Uterus (tissue), 2 donors: ENCODE results near the gene NECAB2.

Experiments used
- POLR2A ChIP-seq, 2 donors: fragments of 450-650 bp; IDR thresholded peaks; one replicate each; pipeline ENCODE4 v1.6.1; 2016; ENCODE audit warnings: antibody characterized with exemption in 2 of 2, mild to moderate bottlenecking in 1 of 2, moderate library complexity in 1 of 2
- TF ChIP-seq, protein P1 (sequence below), 4 experiments: fragments of 200-600 bp in 2 of 4; fragments of 450-650 bp in 2 of 4; sonication (generic) in 2 of 4; IDR thresholded peaks; one replicate each; pipeline ENCODE4 v1.5.1; 2016 to 2019; ENCODE audit warnings: antibody characterized with exemption in 4 of 4, mild to moderate bottlenecking in 2 of 4, moderate library complexity in 1 of 4

DNA sequence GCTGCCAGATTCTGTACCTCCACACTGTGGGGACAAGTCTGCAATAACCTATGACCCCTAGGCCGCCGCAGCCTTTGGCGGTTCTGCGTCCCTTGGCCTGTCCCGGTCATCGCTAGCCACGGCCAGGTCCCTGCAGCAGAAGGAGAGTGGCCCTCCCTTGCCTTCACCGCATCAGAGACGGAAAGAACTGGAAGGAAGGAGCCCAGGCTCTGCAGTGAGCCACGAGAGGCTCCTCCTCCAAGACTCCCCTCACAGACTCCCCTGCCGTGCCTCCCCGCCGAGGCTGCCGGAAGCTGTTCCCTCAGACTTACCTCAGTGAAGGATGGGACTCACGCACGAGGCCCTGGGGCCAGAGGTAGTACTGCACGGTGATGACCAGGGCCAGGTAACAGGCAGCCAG is 63.5 kb downstream of the NECAB2 start:
- TF ChIP-seq, protein P1, sequence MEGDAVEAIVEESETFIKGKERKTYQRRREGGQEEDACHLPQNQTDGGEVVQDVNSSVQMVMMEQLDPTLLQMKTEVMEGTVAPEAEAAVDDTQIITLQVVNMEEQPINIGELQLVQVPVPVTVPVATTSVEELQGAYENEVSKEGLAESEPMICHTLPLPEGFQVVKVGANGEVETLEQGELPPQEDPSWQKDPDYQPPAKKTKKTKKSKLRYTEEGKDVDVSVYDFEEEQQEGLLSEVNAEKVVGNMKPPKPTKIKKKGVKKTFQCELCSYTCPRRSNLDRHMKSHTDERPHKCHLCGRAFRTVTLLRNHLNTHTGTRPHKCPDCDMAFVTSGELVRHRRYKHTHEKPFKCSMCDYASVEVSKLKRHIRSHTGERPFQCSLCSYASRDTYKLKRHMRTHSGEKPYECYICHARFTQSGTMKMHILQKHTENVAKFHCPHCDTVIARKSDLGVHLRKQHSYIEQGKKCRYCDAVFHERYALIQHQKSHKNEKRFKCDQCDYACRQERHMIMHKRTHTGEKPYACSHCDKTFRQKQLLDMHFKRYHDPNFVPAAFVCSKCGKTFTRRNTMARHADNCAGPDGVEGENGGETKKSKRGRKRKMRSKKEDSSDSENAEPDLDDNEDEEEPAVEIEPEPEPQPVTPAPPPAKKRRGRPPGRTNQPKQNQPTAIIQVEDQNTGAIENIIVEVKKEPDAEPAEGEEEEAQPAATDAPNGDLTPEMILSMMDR (IDR thresholded peaks at IDR 0.05) = no peak
- TF ChIP-seq POLR2A (IDR thresholded peaks at IDR 0.05) = no peak
